Sigmoid colon (tissue), 4 donors: ENCODE results near the gene GRID2.

Experiments
- CTCF ChIP-seq, 4 experiments: fragments of 450-650 bp in 3 of 4; fragments of 200-600 bp in 1 of 4; IDR thresholded peaks; one replicate each; pipeline ENCODE4 v1.5.1; 2016 to 2019; ENCODE audit warnings: antibody characterized with exemption in 4 of 4, mild to moderate bottlenecking in 3 of 4, moderate library complexity in 2 of 4
- POLR2A ChIP-seq, 2 donors: fragments of 450-650 bp; IDR thresholded peaks; one replicate each; pipeline ENCODE4 v1.6.1; 2016; ENCODE audit warnings: antibody characterized with exemption in 2 of 2, mild to moderate bottlenecking in 2 of 2, moderate library complexity in 2 of 2
- POLR2AphosphoS5 ChIP-seq, 4 donors: sonication (generic); formaldehyde crosslinking; IDR thresholded peaks; one replicate each; pipeline ENCODE4 v1.6.1; 2017; ENCODE audit warnings: antibody characterized with exemption in 4 of 4

- no peak for TF ChIP-seq POLR2A (IDR thresholded peaks at IDR 0.05)
- TF ChIP-seq CTCF (IDR thresholded peaks at IDR 0.05): no peak
- no peak for TF ChIP-seq POLR2AphosphoS5 (IDR thresholded peaks at IDR 0.05)
These were observed 1330.0 kb downstream of the GRID2 start for GRCh38 chr4:93633721-93634120.
